IPS DF 19.7 (cell line): ENCODE data around the gene CORO6.

Source experiments
- DNase-seq: peaks from one replicate; pipeline ENCODE4 v3.0.0-alpha.2; 2013; ENCODE audit warnings: low read depth, low spot score

The CORO6 gene

GRCh38 chr17:29566473-29567303, 56.0 kb downstream of the CORO6 start, which contains the start of gene ABHD15:
Gene ABHD15, minus strand, starts transcription at chr17:29567037. Its CDS starts 71 bp downstream, at chr17:29566966.
- DNase-seq: no peak

GRCh38 chr17:29565643-29566472, 56.9 kb downstream of the CORO6 start:
- no peak for DNase-seq
